ENCODE data around the gene PUDP.

- TF ChIP-seq CTCF (IDR thresholded peaks at IDR 0.05 in 8 of 11, conservative IDR thresholded peaks at IDR 0.05 in 3 of 11), result no peak
- no peak for TF ChIP-seq POLR2A (IDR thresholded peaks at IDR 0.05)
- no peak for TF ChIP-seq POLR2AphosphoS5 (IDR thresholded peaks at IDR 0.05)
These were observed 27.1 kb downstream of the PUDP start for GRCh38 chrX:7120878-7121219.

Measured in spleen (tissue), 7 donors.